A549 (cell line): ENCODE data around the gene QRICH1.

ENCODE experiments used
- POLR2A ChIP-seq: IDR thresholded peaks from 2 replicates; pipeline ENCODE4 v1.6.1; 2012; ENCODE audit warnings: mild to moderate bottlenecking, low read length
- SMC3 ChIP-seq: fragments of >200 bp; sonication (Bioruptor Twin); formaldehyde crosslinking; IDR thresholded peaks from 3 replicates; pipeline ENCODE4 v1.6.1; 2018; ENCODE audit warnings: inconsistent platforms
- TF ChIP-seq, protein P1 (sequence below): IDR thresholded peaks from 2 replicates; pipeline ENCODE4 v1.6.1; 2012
- TF ChIP-seq, protein P2 (sequence below): fragments of >200 bp; sonication (Bioruptor Twin); formaldehyde crosslinking; IDR thresholded peaks from 3 replicates; pipeline ENCODE4 v1.5.1; 2016

DNA sequence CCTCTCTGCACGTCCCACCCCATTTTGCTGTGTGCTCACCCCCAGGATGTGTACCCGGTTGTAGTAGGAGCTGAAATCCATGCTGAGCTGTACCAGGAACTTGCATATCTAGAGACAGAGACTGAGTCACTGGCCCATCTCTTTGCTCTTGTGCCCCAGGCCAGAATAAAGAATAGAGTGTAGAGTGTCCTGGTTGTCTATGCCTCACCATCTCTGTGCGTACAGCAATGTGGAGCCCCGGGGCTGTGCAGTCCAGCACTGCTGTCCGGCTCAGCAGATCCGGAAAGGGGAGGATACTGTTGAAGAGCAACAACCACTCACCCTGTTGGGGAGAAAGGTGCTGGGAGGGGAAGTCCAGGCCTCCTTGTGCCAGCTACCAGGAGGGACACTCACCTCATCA, 78.1 kb downstream of the QRICH1 start:
- TF ChIP-seq, protein P1, sequence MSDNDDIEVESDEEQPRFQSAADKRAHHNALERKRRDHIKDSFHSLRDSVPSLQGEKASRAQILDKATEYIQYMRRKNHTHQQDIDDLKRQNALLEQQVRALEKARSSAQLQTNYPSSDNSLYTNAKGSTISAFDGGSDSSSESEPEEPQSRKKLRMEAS: no peak
- no peak for TF ChIP-seq POLR2A
- TF ChIP-seq SMC3: no peak
- TF ChIP-seq, protein P2, sequence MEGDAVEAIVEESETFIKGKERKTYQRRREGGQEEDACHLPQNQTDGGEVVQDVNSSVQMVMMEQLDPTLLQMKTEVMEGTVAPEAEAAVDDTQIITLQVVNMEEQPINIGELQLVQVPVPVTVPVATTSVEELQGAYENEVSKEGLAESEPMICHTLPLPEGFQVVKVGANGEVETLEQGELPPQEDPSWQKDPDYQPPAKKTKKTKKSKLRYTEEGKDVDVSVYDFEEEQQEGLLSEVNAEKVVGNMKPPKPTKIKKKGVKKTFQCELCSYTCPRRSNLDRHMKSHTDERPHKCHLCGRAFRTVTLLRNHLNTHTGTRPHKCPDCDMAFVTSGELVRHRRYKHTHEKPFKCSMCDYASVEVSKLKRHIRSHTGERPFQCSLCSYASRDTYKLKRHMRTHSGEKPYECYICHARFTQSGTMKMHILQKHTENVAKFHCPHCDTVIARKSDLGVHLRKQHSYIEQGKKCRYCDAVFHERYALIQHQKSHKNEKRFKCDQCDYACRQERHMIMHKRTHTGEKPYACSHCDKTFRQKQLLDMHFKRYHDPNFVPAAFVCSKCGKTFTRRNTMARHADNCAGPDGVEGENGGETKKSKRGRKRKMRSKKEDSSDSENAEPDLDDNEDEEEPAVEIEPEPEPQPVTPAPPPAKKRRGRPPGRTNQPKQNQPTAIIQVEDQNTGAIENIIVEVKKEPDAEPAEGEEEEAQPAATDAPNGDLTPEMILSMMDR: no peak
